Activated CD4-positive, alpha-beta T cell treated with anti-CD3 and anti-CD28 coated beads, Interleukin-2, amount 50 U/mL, for 1 hour (primary cell): ENCODE measurements around the gene RBAK.
"Not testable (repeated sequence)": the region's sequence is repeated elsewhere in the genome, so short reads cannot be mapped to it uniquely, and the experiment has no call there.

Experiments used
- DNase-seq: peaks from one replicate; pipeline ENCODE4 v3.0.0-alpha.2; 2020

Gene RBAK

GRCh38 chr7:5053175-5053574, 7.5 kb downstream of the RBAK start:
- no peak for DNase-seq

- no peak for DNase-seq
These were observed 18.0 kb downstream of the RBAK start for GRCh38 chr7:5063698-5064097.

GRCh38 chr7:5064391-5065106, 18.9 kb downstream of the RBAK start:
- DNase-seq, result no peak

- DNase-seq, result no peak
These were observed 19.4 kb downstream of the RBAK start for GRCh38 chr7:5065107-5065407.

GRCh38 chr7:5068521-5068920, 22.9 kb downstream of the RBAK start:
- DNase-seq, result no peak

- DNase-seq, result no peak
These were observed 24.5 kb downstream of the RBAK start for GRCh38 chr7:5070206-5070605.

- not testable (repeated sequence) for DNase-seq
These were observed 29.5 kb downstream of the RBAK start for GRCh38 chr7:5075187-5075586.

GRCh38 chr7:5077740-5078139, 32.1 kb downstream of the RBAK start:
- no peak for DNase-seq

- no peak for DNase-seq
These were observed 37.1 kb downstream of the RBAK start for GRCh38 chr7:5082806-5083205.

- no peak for DNase-seq
These were observed 37.7 kb downstream of the RBAK start for GRCh38 chr7:5083311-5083711.

- no peak for DNase-seq
These were observed 40.6 kb downstream of the RBAK start for GRCh38 chr7:5086256-5086655.

GRCh38 chr7:5088228-5088833, 42.7 kb downstream of the RBAK start:
- DNase-seq, result not testable (repeated sequence)

- no peak for DNase-seq
These were observed 43.2 kb downstream of the RBAK start for GRCh38 chr7:5088906-5089305.

- no peak for DNase-seq
These were observed 48.3 kb downstream of the RBAK start for GRCh38 chr7:5093948-5094347.

GRCh38 chr7:5094641-5095040, 49.0 kb downstream of the RBAK start:
- no peak for DNase-seq

- no peak for DNase-seq
These were observed 70.7 kb downstream of the RBAK start for GRCh38 chr7:5116359-5116758.

GRCh38 chr7:5117095-5117970, 71.7 kb downstream of the RBAK start:
- DNase-seq, result no peak
